BE2C (cell line): ENCODE data around the gene STARD10.

Source experiments
- DNase-seq: peaks from one replicate; pipeline ENCODE4 v3.0.0-alpha.2; 2020
- H3K27me3 ChIP-seq: fragments of 250-450 bp; sonication (Bioruptor Pico); 2 replicates; pipeline ENCODE4 v1.5.1; 2020; ENCODE audit warnings: mild to moderate bottlenecking
- H3K36me3 ChIP-seq: fragments of 250-450 bp; sonication (Bioruptor Pico); 2 replicates; pipeline ENCODE4 v1.5.1; 2020; ENCODE audit warnings: mild to moderate bottlenecking
- H3K4me1 ChIP-seq: fragments of 250-450 bp; sonication (Bioruptor Pico); 2 replicates; pipeline ENCODE4 v1.5.1; 2020
- H3K4me3 ChIP-seq: 2 replicates; pipeline ENCODE4 v1.5.1; 2011; ENCODE audit warnings: low read depth, low read length
- H3K9me3 ChIP-seq: fragments of 250-450 bp; sonication (Bioruptor Pico); 2 replicates; pipeline ENCODE4 v1.5.1; 2020
- CTCF ChIP-seq: IDR thresholded peaks from 2 replicates; pipeline ENCODE4 v1.5.1; 2012; ENCODE audit warnings: mild to moderate bottlenecking, low read depth, low read length

STARD10 gene

GRCh38 chr11:72725724-72726028 lies 68.2 kb downstream of the STARD10 start:
- TF ChIP-seq CTCF: no peak
- no peak for DNase-seq
- Histone ChIP-seq H3K9me3 (no peaks in the 10 kb centered on the region), H3K36me3 (no peaks in the 10 kb centered on the region), H3K4me1 (peaks cover 8% of the 10 kb centered on the region), H3K4me3 (no peak overlapping the region), H3K27me3 (no peaks in the 10 kb centered on the region)

- Histone ChIP-seq H3K36me3 (no peaks in the 10 kb centered on the region), H3K27me3 (no peaks in the 10 kb centered on the region), H3K4me3 (no peak overlapping the region)
These were observed 68.8 kb downstream of the STARD10 start for GRCh38 chr11:72724851-72725723.

GRCh38 chr11:72724021-72724551 lies 69.8 kb downstream of the STARD10 start:
- Histone ChIP-seq H3K36me3 (no peaks in the 10 kb centered on the region), H3K4me1 (peaks cover 15% of the 10 kb centered on the region), H3K9me3 (no peaks in the 10 kb centered on the region), H3K27me3 (no peaks in the 10 kb centered on the region), H3K4me3 (no peak overlapping the region)
- no peak for DNase-seq
- TF ChIP-seq CTCF: no peak

More at GRCh38 chr11:72724851-72725723, 68.8 kb downstream of the STARD10 start:
- Histone ChIP-seq H3K4me1 (peaks cover 8% of the 10 kb centered on the region), H3K9me3 (no peaks in the 10 kb centered on the region)
- DNase-seq: peak; percentile 83
- peak; percentile 94 for TF ChIP-seq CTCF

- Histone ChIP-seq H3K27me3 (no peaks in the 10 kb centered on the region), H3K4me1 (peaks cover 15% of the 10 kb centered on the region), H3K4me3 (no peak overlapping the region), H3K36me3 (no peaks in the 10 kb centered on the region), H3K9me3 (no peaks in the 10 kb centered on the region)
- no peak for DNase-seq
- TF ChIP-seq CTCF: no peak
These were observed 70.3 kb downstream of the STARD10 start for GRCh38 chr11:72723508-72723907.

DNA sequence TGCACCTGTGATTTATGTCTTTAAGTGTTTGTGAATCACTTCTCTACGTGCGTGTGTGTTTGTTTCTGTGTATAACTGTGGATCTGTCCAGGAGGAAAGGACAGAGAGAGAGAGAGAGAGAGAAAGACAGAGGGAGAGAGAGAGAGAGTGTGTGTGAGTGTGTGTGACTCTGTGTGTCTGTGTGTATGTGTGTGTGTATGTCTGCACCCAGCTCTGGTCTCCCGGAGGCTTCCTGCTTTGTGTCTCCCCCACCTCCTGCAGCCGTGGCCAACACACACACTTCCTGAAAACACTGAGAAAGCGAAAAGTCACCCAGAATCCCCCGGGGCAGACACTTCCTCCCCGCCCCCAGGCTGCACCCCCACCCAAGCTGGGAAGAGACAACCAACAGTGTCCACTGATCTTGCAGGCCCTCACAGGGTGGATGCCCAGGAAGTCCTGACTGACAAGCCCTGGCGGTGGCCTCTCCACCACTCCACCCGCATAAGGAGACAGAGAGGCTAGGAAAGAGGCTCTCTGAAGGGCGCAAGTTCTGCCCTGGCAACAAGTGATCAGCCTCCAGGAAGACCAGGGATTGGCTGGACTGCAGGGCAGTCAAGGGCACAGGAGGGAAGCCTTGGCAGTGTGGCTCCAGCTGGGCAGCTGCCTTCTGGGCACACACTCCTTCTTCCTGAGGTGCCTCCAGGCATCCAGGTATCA lies 71.6 kb downstream of the STARD10 start:
- peak; percentile 82 for DNase-seq
- Histone ChIP-seq H3K27me3 (no peaks in the 10 kb centered on the region), H3K36me3 (no peaks in the 10 kb centered on the region), H3K9me3 (no peaks in the 10 kb centered on the region), H3K4me3 (peak overlapping the region; percentile 13), H3K4me1 (peaks cover 15% of the 10 kb centered on the region)
- TF ChIP-seq CTCF: no peak

DNA sequence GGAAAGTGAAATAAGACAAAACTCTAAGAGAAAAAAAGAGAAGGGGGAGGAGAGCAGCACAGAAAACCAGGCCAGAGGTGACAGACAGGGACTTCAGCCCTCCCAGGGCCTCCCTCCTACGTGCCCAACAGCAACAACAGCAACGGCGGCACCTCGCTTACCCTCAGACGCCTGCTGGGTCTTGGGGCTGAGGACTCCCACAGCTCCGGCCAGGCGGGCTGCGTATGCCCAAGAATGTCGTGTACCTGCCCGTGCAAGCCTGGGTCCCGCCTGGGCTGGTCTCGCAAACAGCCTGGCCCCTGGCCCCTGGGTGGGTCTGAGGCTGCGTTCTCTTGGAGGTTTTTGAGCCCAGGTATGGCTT lies 72.2 kb downstream of the STARD10 start:
- H3K4me3 ChIP-seq: peak overlapping the region; percentile 13
- DNase-seq: no peak
- H3K36me3 ChIP-seq: no peaks in the 10 kb centered on the region
- TF ChIP-seq CTCF: no peak
- H3K4me1 ChIP-seq: peaks cover 16% of the 10 kb centered on the region
- no peaks in the 10 kb centered on the region for H3K9me3 ChIP-seq
- H3K27me3 ChIP-seq: no peaks in the 10 kb centered on the region
